ENCODE data around the gene GRIN2D.

DNA sequence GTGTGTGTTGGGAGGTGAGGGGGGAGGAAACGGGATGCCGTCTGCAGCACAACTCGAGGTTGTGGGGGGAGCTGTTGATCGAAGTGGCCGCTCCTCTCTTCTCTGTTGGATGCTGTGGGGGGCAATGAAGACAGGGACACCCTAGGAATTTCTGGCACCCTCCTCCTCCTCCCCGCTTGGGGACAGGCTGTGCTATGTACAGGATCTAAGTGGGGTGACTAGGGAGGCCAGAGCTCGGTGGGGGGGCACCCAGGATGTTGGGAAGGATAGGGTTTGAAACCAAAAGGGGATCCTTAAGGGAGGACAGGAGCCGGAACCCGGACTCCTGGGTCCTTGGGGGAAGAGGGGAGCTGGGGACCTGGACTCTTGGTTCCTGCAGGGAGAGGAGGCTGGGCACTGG, 2.0 kb downstream of the GRIN2D start:
- TF ChIP-seq EZH2 (IDR thresholded peaks at IDR 0.05; ENCODE audit: borderline replicate concordance, low read depth, low read length, severe bottlenecking), result no peak
- TF ChIP-seq, protein P1, sequence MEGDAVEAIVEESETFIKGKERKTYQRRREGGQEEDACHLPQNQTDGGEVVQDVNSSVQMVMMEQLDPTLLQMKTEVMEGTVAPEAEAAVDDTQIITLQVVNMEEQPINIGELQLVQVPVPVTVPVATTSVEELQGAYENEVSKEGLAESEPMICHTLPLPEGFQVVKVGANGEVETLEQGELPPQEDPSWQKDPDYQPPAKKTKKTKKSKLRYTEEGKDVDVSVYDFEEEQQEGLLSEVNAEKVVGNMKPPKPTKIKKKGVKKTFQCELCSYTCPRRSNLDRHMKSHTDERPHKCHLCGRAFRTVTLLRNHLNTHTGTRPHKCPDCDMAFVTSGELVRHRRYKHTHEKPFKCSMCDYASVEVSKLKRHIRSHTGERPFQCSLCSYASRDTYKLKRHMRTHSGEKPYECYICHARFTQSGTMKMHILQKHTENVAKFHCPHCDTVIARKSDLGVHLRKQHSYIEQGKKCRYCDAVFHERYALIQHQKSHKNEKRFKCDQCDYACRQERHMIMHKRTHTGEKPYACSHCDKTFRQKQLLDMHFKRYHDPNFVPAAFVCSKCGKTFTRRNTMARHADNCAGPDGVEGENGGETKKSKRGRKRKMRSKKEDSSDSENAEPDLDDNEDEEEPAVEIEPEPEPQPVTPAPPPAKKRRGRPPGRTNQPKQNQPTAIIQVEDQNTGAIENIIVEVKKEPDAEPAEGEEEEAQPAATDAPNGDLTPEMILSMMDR (IDR thresholded peaks at IDR 0.05; ENCODE audit: borderline replicate concordance, extremely low read depth, low read length, poor library complexity, severe bottlenecking), result no peak
